Adipocyte (in vitro differentiated cells): ENCODE measurements around the gene AP3D1.

Experiments
- DNase-seq: peaks from one replicate; pipeline ENCODE4 v3.0.0-alpha.2; 2015; ENCODE audit warnings: low read depth
- H3K27me3 ChIP-seq: replicated peaks from 2 replicates; pipeline ENCODE4 v1.7.0; 2013; ENCODE audit warnings: mild to moderate bottlenecking, low read length, moderate library complexity; ENCODE audit not compliant: control insufficient read depth, insufficient read depth
- H3K36me3 ChIP-seq: 2 replicates; pipeline ENCODE4 v1.7.0; 2013; ENCODE audit warnings: low read length, mild to moderate bottlenecking, moderate library complexity; ENCODE audit not compliant: control insufficient read depth, insufficient read depth, severe bottlenecking
- H3K4me1 ChIP-seq: 2 replicates; pipeline ENCODE4 v1.7.0; 2013; ENCODE audit warnings: mild to moderate bottlenecking, low read length, moderate library complexity; ENCODE audit not compliant: control insufficient read depth, insufficient read depth
- H3K4me3 ChIP-seq: 2 replicates; pipeline ENCODE4 v1.7.0; 2013; ENCODE audit warnings: mild to moderate bottlenecking, low read length, moderate library complexity
- H3K9ac ChIP-seq: 2 replicates; pipeline ENCODE4 v1.7.0; 2013; ENCODE audit warnings: mild to moderate bottlenecking, low read length, moderate library complexity
- H3K9me3 ChIP-seq: 2 replicates; pipeline ENCODE4 v1.7.0; 2013; ENCODE audit warnings: mild to moderate bottlenecking, low read length, moderate library complexity; ENCODE audit not compliant: control insufficient read depth

AP3D1 gene

GRCh38 chr19:2180114-2180513, 28.7 kb upstream of the AP3D1 start:
- Histone ChIP-seq H3K9me3 (no peaks in the 10 kb centered on the region), H3K36me3 (peaks cover 31% of the 10 kb centered on the region), H3K4me3 (no peak overlapping the region), H3K4me1 (peaks cover 5% of the 10 kb centered on the region), H3K9ac (no peak overlapping the region), H3K27me3 (no peaks in the 10 kb centered on the region)
- DNase-seq, result no peak

DNA sequence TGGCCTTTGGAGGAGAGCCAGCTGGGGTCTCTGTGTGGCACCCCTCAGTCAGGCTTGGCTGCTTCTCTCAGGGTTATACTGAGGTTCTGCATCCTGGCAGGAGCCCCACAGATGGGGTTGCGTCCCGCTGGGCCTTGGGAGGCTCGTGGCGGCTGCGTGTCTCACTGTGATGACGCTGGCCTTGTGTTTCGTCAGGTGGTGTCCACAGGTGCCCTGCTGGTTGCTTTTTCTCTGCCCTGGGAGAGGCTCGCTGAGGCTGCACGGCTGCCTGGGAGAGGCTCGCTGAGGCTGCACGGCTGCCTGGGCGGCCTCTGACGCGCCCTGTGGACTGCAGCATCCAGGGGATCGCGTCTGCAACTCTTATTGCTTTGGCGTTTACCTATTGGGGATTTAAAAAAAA, 27.7 kb upstream of the AP3D1 start:
- Histone ChIP-seq H3K27me3 (no peaks in the 10 kb centered on the region), H3K4me1 (no peaks in the 10 kb centered on the region), H3K9me3 (no peaks in the 10 kb centered on the region), H3K36me3 (peaks cover 25% of the 10 kb centered on the region), H3K4me3 (no peak overlapping the region), H3K9ac (no peak overlapping the region)
- no peak for DNase-seq

DNA sequence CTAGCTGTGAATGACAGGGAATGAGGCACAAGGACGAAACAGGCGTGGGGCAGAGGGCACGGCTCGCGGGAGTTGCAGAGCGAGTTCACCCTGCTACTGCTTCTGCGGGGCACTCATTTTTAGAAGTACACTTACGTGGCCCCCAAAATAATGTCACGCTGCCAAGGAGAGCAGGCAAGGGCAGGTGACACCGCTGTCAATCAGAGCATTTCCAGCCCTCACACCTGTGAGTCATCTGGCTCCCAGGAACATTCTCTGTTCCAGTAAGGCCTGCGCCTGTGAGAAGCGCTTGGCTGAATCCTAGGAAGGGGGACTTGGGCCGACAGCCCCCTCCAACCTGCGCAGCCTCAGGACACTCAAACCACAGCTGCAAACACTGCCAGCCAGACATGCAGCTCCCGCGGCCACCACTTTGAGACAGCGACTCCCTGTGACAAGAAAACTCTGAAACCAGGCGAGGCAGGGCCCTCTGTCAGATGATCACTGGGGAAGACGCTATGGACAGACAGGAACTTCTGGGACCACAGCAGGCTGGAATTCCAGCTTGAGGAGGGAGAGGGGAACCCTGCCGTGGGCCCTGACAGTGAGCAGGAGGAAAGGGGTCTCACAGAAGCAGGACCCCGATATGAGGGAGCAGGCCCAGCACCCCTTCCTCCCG, 25.1 kb upstream of the AP3D1 start:
- H3K9me3 ChIP-seq, result no peaks in the 10 kb centered on the region
- no peak overlapping the region for H3K4me3 ChIP-seq
- peaks cover 5% of the 10 kb centered on the region for H3K4me1 ChIP-seq
- peaks cover 17% of the 10 kb centered on the region for H3K36me3 ChIP-seq
- no peaks in the 10 kb centered on the region for H3K27me3 ChIP-seq
- no peak overlapping the region for H3K9ac ChIP-seq
- DNase-seq, result no peak

GRCh38 chr19:2175742-2176141, 24.4 kb upstream of the AP3D1 start:
- no peak for DNase-seq
- H3K9ac ChIP-seq, result no peak overlapping the region
- H3K9me3 ChIP-seq, result no peaks in the 10 kb centered on the region

DNA sequence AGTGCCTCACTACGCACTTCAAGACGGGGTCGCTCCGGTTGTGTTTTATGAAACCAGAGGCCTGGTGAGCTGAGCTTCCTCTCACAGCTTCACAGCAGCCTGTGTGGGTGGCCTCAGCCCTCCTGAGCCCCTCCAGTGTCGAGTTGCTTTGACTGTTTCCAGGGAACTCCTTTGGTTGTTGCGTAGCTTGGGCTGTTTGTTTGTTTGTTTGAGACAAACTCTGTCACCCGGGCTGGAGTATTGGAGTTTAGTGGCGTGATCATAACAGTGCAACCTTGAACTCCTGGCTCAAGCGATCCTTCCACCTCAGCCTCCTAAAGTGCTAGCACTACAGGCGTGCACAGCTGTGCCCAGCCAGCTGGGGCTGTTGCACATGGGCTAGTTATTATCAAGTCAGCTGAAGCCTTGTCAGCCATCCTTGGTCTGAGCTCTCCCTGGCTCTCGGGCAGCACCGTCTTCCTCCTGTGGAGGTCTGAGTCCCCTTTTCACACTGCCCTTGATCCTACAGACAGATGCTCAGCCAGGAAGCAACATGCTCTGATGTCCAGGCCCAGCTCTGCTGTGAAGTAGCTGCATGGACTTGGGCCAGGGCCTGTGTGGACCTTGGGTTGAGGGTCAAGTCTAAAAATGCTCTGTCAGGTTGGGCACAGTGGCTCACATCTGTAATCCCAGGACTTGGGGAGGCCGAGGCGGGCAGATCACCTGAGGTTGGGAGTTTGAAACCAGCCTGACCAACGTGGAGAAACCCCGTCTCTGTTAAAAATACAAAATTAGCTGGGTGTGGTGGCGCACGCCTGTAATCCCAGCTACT, 22.6 kb upstream of the AP3D1 start:
- Histone ChIP-seq H3K27me3 (no peaks in the 10 kb centered on the region), H3K4me1 (peaks cover 29% of the 10 kb centered on the region), H3K36me3 (peaks cover 16% of the 10 kb centered on the region), H3K9me3 (no peaks in the 10 kb centered on the region), H3K9ac (no peak overlapping the region), H3K4me3 (no peak overlapping the region)
- no peak for DNase-seq

More at GRCh38 chr19:2175742-2176141, 24.4 kb upstream of the AP3D1 start:
- Histone ChIP-seq H3K4me3 (no peak overlapping the region), H3K4me1 (peaks cover 13% of the 10 kb centered on the region), H3K36me3 (peaks cover 17% of the 10 kb centered on the region), H3K27me3 (no peaks in the 10 kb centered on the region)

DNA sequence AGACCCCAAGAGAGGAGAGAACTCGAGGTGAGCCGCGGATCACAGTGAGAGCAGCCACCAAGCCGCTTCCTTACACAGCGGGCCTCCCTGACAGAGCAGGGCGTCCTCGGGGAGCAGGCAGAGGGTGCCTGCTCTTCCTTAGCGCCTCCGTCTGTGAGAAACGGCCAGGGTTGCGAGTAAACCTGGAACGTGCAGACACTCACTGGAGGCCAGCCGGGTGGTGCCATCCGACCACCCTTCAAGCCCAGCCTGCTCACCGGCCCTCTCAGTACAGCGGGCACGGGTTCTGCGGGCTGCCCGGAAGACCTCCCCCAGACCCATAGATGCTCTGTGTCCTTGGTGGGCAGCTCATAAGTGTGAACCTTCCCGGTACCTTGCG, 22.0 kb upstream of the AP3D1 start:
- no peaks in the 10 kb centered on the region for H3K9me3 ChIP-seq
- H3K9ac ChIP-seq, result no peak overlapping the region
- no peak overlapping the region for H3K4me3 ChIP-seq
- no peaks in the 10 kb centered on the region for H3K27me3 ChIP-seq
- peaks cover 33% of the 10 kb centered on the region for H3K4me1 ChIP-seq
- H3K36me3 ChIP-seq, result peaks cover 13% of the 10 kb centered on the region
- no peak for DNase-seq

- Histone ChIP-seq H3K36me3 (peaks cover 7% of the 10 kb centered on the region), H3K4me1 (peaks cover 51% of the 10 kb centered on the region), H3K4me3 (peak overlapping the region; percentile 34), H3K9me3 (no peaks in the 10 kb centered on the region), H3K9ac (peak overlapping the region; percentile 73), H3K27me3 (no peaks in the 10 kb centered on the region)
- DNase-seq, result no peak
These were observed 20.2 kb upstream of the AP3D1 start for GRCh38 chr19:2171349-2172145.

DNA sequence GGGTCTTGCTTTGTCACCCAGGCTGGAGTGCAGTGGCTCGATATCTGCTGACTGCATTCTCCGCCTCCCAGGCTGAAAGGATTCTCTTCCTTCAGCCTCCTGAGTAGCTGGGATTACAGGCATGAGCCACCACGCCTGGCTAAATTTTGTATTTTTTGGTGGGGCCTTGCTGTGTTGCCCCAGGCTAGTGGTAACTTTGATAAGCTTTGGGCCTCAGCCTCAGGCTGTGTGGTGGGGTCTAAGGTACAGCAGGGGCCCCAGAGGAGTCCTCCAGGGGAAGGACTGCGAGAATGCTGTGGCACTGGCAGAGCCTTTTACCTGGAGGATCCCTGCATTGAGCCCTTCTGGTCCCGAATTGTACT, 19.6 kb upstream of the AP3D1 start:
- no peak overlapping the region for H3K4me3 ChIP-seq
- H3K36me3 ChIP-seq, result peaks cover 7% of the 10 kb centered on the region
- DNase-seq, result no peak
- H3K9ac ChIP-seq, result peak overlapping the region; percentile 73
- H3K4me1 ChIP-seq, result peaks cover 57% of the 10 kb centered on the region
- no peaks in the 10 kb centered on the region for H3K9me3 ChIP-seq
- H3K27me3 ChIP-seq, result no peaks in the 10 kb centered on the region

- no peak for DNase-seq
- Histone ChIP-seq H3K9ac (peak overlapping the region; percentile 73), H3K9me3 (no peaks in the 10 kb centered on the region), H3K36me3 (peaks cover 7% of the 10 kb centered on the region), H3K27me3 (no peaks in the 10 kb centered on the region), H3K4me3 (no peak overlapping the region), H3K4me1 (peaks cover 61% of the 10 kb centered on the region)
These were observed 18.9 kb upstream of the AP3D1 start for GRCh38 chr19:2170219-2170618.

- H3K4me3 ChIP-seq, result peak overlapping the region; percentile 72
- peaks cover 7% of the 10 kb centered on the region for H3K36me3 ChIP-seq
- no peaks in the 10 kb centered on the region for H3K9me3 ChIP-seq
- no peaks in the 10 kb centered on the region for H3K27me3 ChIP-seq
- peaks cover 61% of the 10 kb centered on the region for H3K4me1 ChIP-seq
- H3K9ac ChIP-seq, result peak overlapping the region; percentile 85
- peak; percentile 98 for DNase-seq
These were observed 17.5 kb upstream of the AP3D1 start for GRCh38 chr19:2168619-2169424.
